Measurements from ENCODE around the gene GH2.
"Not testable (repeated sequence)": the region's sequence is repeated elsewhere in the genome, so short reads cannot be mapped to it uniquely, and the experiment has no call there.

- not testable (repeated sequence) for TF ChIP-seq CTCF (IDR thresholded peaks at IDR 0.05); ZFX (IDR thresholded peaks at IDR 0.05; ENCODE audit: borderline replicate concordance)
These were observed 13.1 kb upstream of the GH2 start for GRCh38 chr17:63894821-63895220.
